RWPE2 (cell line): ENCODE measurements around the gene PSRC1.

Experiments used
- ATAC-seq: fragments of 200-7000 bp; cut with Tn5 transposase; 3 replicates; pipeline ENCODE4 v1.9.1; 2021; ENCODE audit warnings: low read depth
- DNase-seq: peaks from one replicate; pipeline ENCODE4 v3.0.0-alpha.2; 2020; ENCODE audit warnings: low spot score
- H3K27ac ChIP-seq: fragments of 450-650 bp; 2 replicates; pipeline ENCODE4 v1.5.1; 2017; ENCODE audit warnings: mild to moderate bottlenecking; ENCODE audit not compliant: poor library complexity, severe bottlenecking
- H3K27me3 ChIP-seq: fragments of 250-450 bp; sonication (Bioruptor Pico); 2 replicates; pipeline ENCODE4 v1.5.1; 2021; ENCODE audit warnings: mild to moderate bottlenecking, moderate library complexity; ENCODE audit not compliant: insufficient read depth, poor library complexity, severe bottlenecking
- H3K36me3 ChIP-seq: fragments of 250-450 bp; sonication (Bioruptor Pico); 2 replicates; pipeline ENCODE4 v1.5.1; 2020; ENCODE audit warnings: low read depth, mild to moderate bottlenecking, moderate library complexity
- H3K4me1 ChIP-seq: fragments of 250-450 bp; sonication (Bioruptor Pico); 2 replicates; pipeline ENCODE4 v1.5.1; 2021; ENCODE audit warnings: mild to moderate bottlenecking, moderate library complexity; ENCODE audit not compliant: insufficient read depth, poor library complexity, severe bottlenecking
- H3K4me3 ChIP-seq: fragments of 250-450 bp; sonication (Bioruptor Pico); 2 replicates; pipeline ENCODE4 v1.5.1; 2021; ENCODE audit warnings: mild to moderate bottlenecking, moderate library complexity; ENCODE audit not compliant: severe bottlenecking
- H3K9me3 ChIP-seq: fragments of 250-450 bp; sonication (Bioruptor Pico); 2 replicates; pipeline ENCODE4 v1.5.1; 2021; ENCODE audit warnings: mild to moderate bottlenecking, moderate library complexity; ENCODE audit not compliant: severe bottlenecking
- TF ChIP-seq, protein P1 (sequence below): fragments of 450-650 bp; IDR thresholded peaks from one replicate; pipeline ENCODE4 v1.5.1; 2017; ENCODE audit warnings: mild to moderate bottlenecking, moderate library complexity; ENCODE audit not compliant: poor library complexity, severe bottlenecking

PSRC1 gene

DNA sequence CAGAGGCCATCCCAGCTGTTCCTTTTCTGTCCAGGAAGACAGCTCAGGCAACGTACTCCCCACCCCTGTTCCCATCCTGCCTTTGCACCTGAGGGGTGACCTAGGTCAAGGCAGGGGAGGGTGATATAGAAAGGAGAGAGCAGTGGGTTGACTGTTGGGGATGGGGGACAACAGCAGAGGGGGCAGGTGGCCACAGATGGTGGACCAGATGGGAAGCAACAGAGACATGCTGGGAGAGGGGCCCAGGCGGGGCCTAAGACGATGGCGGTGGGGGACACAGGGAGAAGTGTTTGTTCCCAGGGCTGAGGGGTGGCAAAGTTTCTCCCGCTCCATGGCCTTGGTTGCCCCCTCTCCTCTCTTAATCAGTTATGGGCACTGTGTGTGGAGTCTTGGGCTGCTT, 27.3 kb downstream of the PSRC1 start:
- Histone ChIP-seq H3K27me3 (no peaks in the 10 kb centered on the region), H3K27ac (peak overlapping the region; percentile 68), H3K36me3 (peaks cover 14% of the 10 kb centered on the region; the same call in 1 of the 2 replicates), H3K4me1 (peaks cover 33% of the 10 kb centered on the region), H3K9me3 (no peaks in the 10 kb centered on the region), H3K4me3 (no peak overlapping the region)
- ATAC-seq: no peak
- TF ChIP-seq, protein P1, sequence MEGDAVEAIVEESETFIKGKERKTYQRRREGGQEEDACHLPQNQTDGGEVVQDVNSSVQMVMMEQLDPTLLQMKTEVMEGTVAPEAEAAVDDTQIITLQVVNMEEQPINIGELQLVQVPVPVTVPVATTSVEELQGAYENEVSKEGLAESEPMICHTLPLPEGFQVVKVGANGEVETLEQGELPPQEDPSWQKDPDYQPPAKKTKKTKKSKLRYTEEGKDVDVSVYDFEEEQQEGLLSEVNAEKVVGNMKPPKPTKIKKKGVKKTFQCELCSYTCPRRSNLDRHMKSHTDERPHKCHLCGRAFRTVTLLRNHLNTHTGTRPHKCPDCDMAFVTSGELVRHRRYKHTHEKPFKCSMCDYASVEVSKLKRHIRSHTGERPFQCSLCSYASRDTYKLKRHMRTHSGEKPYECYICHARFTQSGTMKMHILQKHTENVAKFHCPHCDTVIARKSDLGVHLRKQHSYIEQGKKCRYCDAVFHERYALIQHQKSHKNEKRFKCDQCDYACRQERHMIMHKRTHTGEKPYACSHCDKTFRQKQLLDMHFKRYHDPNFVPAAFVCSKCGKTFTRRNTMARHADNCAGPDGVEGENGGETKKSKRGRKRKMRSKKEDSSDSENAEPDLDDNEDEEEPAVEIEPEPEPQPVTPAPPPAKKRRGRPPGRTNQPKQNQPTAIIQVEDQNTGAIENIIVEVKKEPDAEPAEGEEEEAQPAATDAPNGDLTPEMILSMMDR: no peak
- DNase-seq: no peak

DNA sequence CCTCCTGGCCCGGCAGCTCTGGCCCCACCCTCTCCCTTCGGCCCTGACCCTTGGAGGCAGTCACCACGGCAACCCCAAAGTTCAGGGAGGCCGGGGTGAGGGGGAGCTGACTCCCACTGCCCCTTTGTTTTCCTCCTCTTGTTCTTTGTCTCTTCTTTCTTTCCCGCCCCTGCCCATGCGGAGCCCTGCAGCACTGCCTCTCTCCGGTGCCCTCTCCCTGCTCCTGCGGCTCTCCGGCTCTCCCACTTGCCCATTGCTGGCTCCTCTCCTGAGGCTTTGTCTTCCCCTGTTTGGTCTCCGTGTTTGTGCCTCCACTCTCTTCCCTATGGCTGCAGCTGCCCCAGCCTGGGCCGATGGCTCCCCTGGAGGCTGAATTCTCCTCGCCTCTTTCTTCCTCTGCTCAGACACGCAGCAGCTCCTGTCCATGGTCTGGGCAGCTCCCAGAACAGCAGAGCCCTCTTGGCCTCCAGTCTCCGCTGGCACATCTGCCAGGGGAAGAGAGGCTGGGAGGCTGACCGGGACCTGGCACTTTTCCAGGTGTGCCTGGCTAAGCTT, 27.8 kb downstream of the PSRC1 start:
- no peak for ATAC-seq
- Histone ChIP-seq H3K9me3 (no peaks in the 10 kb centered on the region), H3K27me3 (no peaks in the 10 kb centered on the region), H3K4me3 (no peak overlapping the region), H3K27ac (peak overlapping the region; percentile 68), H3K36me3 (peaks cover 14% of the 10 kb centered on the region; the same call in 1 of the 2 replicates), H3K4me1 (peaks cover 35% of the 10 kb centered on the region)
- peak; percentile 53 for DNase-seq
- TF ChIP-seq, protein P1: no peak

- H3K9me3 ChIP-seq: no peaks in the 10 kb centered on the region
- no peak overlapping the region for H3K4me3 ChIP-seq
- ATAC-seq (no peak), DNase-seq (no peak)
- TF ChIP-seq, protein P1: no peak
- peaks cover 37% of the 10 kb centered on the region for H3K4me1 ChIP-seq
- H3K36me3 ChIP-seq: peaks cover 14% of the 10 kb centered on the region; the same call in 1 of the 2 replicates
- no peaks in the 10 kb centered on the region for H3K27me3 ChIP-seq
- H3K27ac ChIP-seq: peak overlapping the region; percentile 68
Measured at GRCh38 chr1:109254621-109255096, 28.3 kb downstream of the PSRC1 start.

DNA sequence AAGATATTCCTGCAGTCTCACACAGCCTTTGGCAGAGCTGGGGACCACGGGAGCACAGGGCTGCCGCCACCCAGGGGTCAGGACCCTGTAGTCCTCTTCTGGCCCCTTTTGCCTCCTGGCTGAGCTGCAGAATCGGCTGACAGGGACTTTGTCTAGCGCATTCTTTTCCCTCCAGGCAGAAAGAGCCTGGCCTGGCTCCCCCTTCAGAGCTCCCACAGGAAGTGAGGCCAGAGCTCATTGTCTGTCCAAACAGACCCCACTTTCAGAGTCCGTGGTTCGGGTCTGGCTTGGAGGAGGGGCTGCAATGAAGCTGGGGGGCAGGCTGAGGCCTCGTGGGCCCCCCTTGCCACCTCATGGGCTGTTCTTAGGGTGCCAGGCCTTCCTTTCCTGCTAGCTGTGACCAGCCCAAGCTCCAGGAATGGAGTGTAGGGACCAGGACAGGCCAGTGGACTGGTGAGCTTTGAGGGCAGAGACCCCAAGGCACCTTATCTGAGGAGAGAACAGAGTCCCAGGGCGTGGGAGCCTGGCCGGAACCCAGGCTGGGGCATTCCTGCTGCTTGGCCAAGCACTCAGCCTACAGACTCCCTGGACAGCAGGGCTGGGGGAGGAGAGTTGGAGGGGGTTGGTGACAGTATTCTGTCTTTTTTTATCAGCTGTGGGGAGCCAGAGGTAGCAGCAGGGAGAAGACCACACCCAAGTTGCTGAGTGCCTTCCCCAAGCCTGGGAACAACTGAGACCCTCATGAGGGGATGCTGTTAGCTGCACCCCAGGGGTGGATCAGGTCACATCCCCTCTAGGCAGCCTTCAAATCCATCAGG, 28.9 kb downstream of the PSRC1 start:
- TF ChIP-seq, protein P1: no peak
- H3K36me3 ChIP-seq: peaks cover 9% of the 10 kb centered on the region; the same call in 1 of the 2 replicates
- no peaks in the 10 kb centered on the region for H3K27me3 ChIP-seq
- no peak for DNase-seq
- H3K27ac ChIP-seq: peak overlapping the region; percentile 68
- no peaks in the 10 kb centered on the region for H3K9me3 ChIP-seq
- H3K4me1 ChIP-seq: peaks cover 37% of the 10 kb centered on the region
- H3K4me3 ChIP-seq: no peak overlapping the region
- ATAC-seq: 0 out of 3 replicates have a peak, but pooled peaks have one; percentile 6
